Fibroblast of lung (primary cell): Measurements from ENCODE around the gene CASP8. TPM values are rescaled to one million over a fixed set of nuclear protein-coding genes. Genes with fewer than 3 reads are reported as not detected.
A peak's percentile ranks its signal among the peaks of the same experiment; 100 is the strongest.

Experiments
- DNase-seq, 2 donors: peaks; one replicate each; pipeline versions ENCODE4 v3.0.0 to v3.0.0-alpha.2; 2010; ENCODE audit warnings: low read depth in 2 of 2
- H2AFZ ChIP-seq: 2 replicates; pipeline ENCODE4 v1.5.1; 2012; ENCODE audit warnings: low read length, control low read depth, inconsistent platforms
- H3K27ac ChIP-seq: 2 replicates; pipeline ENCODE4 v1.5.1; 2011; ENCODE audit warnings: low read length, control low read depth; ENCODE audit not compliant: insufficient read depth
- H3K27me3 ChIP-seq: 2 replicates; pipeline ENCODE4 v1.5.1; 2011; ENCODE audit warnings: mild to moderate bottlenecking, low read length; ENCODE audit not compliant: control insufficient read depth, insufficient read depth
- H3K36me3 ChIP-seq: 2 replicates; pipeline ENCODE4 v1.5.1; 2011; ENCODE audit warnings: low read length; ENCODE audit not compliant: control insufficient read depth, insufficient read depth
- H3K4me1 ChIP-seq: 2 replicates; pipeline ENCODE4 v1.5.1; 2011; ENCODE audit warnings: low read length; ENCODE audit not compliant: control insufficient read depth, insufficient read depth; ENCODE audit errors: extremely low read depth
- H3K4me2 ChIP-seq: 2 replicates; pipeline ENCODE4 v1.5.1; 2011; ENCODE audit warnings: low read length, control low read depth; ENCODE audit not compliant: insufficient read depth; ENCODE audit errors: extremely low read depth
- H3K4me3 ChIP-seq, 4 experiments: fragments of 200-600 bp in 1 of 4; sonication (generic) in 1 of 4; replicated peaks in 1 of 4; 2 replicates each; pipeline ENCODE4 v1.5.1; 2011 to 2016; ENCODE audit warnings: low read length in 4 of 4, low read depth in 3 of 4, mild to moderate bottlenecking in 3 of 4, control low read depth in 2 of 4, inconsistent platforms in 1 of 4, mixed read lengths in 1 of 4; ENCODE audit not compliant: insufficient read depth in 1 of 4; ENCODE audit errors: control extremely low read depth in 1 of 4
- H3K79me2 ChIP-seq: 2 replicates; pipeline ENCODE4 v1.5.1; 2012; ENCODE audit warnings: mild to moderate bottlenecking, low read length, inconsistent platforms; ENCODE audit not compliant: control insufficient read depth, insufficient read depth
- H3K9ac ChIP-seq: 2 replicates; pipeline ENCODE4 v1.5.1; 2011; ENCODE audit warnings: mild to moderate bottlenecking, low read length, control low read depth; ENCODE audit not compliant: insufficient read depth
- H3K9me3 ChIP-seq: 2 replicates; pipeline ENCODE4 v1.5.1; 2012; ENCODE audit warnings: low read depth, low read length; ENCODE audit not compliant: control insufficient read depth, insufficient read depth
- H4K20me1 ChIP-seq: 2 replicates; pipeline ENCODE4 v1.5.1; 2011; ENCODE audit warnings: low read length; ENCODE audit not compliant: control insufficient read depth, insufficient read depth; ENCODE audit errors: extremely low read depth
- CTCF ChIP-seq, 2 donors: IDR thresholded peaks in 1 of 2; conservative IDR thresholded peaks in 1 of 2; 1 replicate in 1 of 2; 2 replicates in 1 of 2; pipeline ENCODE4 v1.5.1; 2011 to 2012; ENCODE audit warnings: low read length in 2 of 2, control low read depth in 1 of 2, inconsistent platforms in 1 of 2, low read depth in 1 of 2, mild to moderate bottlenecking in 1 of 2
- EZH2 ChIP-seq: IDR thresholded peaks from 2 replicates; pipeline ENCODE4 v1.5.1; 2012; ENCODE audit warnings: low read length, control low read depth, mild to moderate bottlenecking; ENCODE audit errors: missing control alignments
- polyA plus RNA-seq, 2 donors: library from polyadenylated mRNA; depleted of rRNA in 1 of 2; stranded (reverse) in 1 of 2; unstranded in 1 of 2; fragments of >200 nt; gene quantifications; 2 replicates each; pipeline ENCODE4 v1.2.1, GENCODE V29; 2011 to 2012; ENCODE audit warnings: missing spikeins in 1 of 2
- total RNA-seq: library from RNA; depleted of rRNA; stranded (reverse); fragments of >200 nt; gene quantifications from 2 replicates; pipeline ENCODE4 v1.2.1, GENCODE V29; 2014

Gene CASP8
- total and polyA plus RNA-seq, 2 donors (not counting 1 experiment from before 2014, with no cell fraction given): 22.6 to 31.5 TPM

GRCh38 chr2:201264472-201265173 is 4.3 kb downstream of the CASP8 start:
- Histone ChIP-seq H3K9me3 (no peaks in the 10 kb centered on the region), H3K36me3 (no peaks in the 10 kb centered on the region), H4K20me1 (no peaks in the 10 kb centered on the region), H3K4me2 (no peak overlapping the region), H2AFZ (no peak overlapping the region), H3K79me2 (peaks cover 24% of the 10 kb centered on the region), H3K27me3 (no peaks in the 10 kb centered on the region), H3K4me1 (peaks cover 11% of the 10 kb centered on the region), H3K9ac (no peak overlapping the region), H3K27ac (no peak overlapping the region), H3K4me3 (no peak overlapping the region)
- DNase-seq: peak in 1 of 2 donors; percentile 13
- TF ChIP-seq CTCF (conservative IDR thresholded peaks at IDR 0.05 in 1 of 2, IDR thresholded peaks at IDR 0.05 in 1 of 2; ENCODE audit: low read depth in 1 of 2, low read length in 2 of 2): no peak
- no peak for TF ChIP-seq EZH2

- no peak overlapping the region for H3K4me3 ChIP-seq
- DNase-seq: no peak
- H3K4me1 ChIP-seq: peaks cover 1% of the 10 kb centered on the region
- no peak overlapping the region for H3K4me2 ChIP-seq
- H4K20me1 ChIP-seq: no peaks in the 10 kb centered on the region
- no peak overlapping the region for H3K9ac ChIP-seq
- no peak overlapping the region for H3K27ac ChIP-seq
- TF ChIP-seq CTCF (conservative IDR thresholded peaks at IDR 0.05 in 1 of 2, IDR thresholded peaks at IDR 0.05 in 1 of 2; ENCODE audit: low read depth in 1 of 2, low read length in 2 of 2) (no peak), EZH2 (no peak)
- peaks cover 12% of the 10 kb centered on the region for H3K79me2 ChIP-seq
- H3K27me3 ChIP-seq: no peaks in the 10 kb centered on the region
- H3K36me3 ChIP-seq: peaks cover 2% of the 10 kb centered on the region
- no peaks in the 10 kb centered on the region for H3K9me3 ChIP-seq
- no peak overlapping the region for H2AFZ ChIP-seq
Measured at GRCh38 chr2:201266629-201267028, 6.3 kb downstream of the CASP8 start.

- H3K9ac ChIP-seq: no peak overlapping the region
- H4K20me1 ChIP-seq: no peaks in the 10 kb centered on the region
- DNase-seq: no peak
- TF ChIP-seq CTCF (conservative IDR thresholded peaks at IDR 0.05 in 1 of 2, IDR thresholded peaks at IDR 0.05 in 1 of 2; ENCODE audit: low read depth in 1 of 2, low read length in 2 of 2) (no peak), EZH2 (no peak)
- H2AFZ ChIP-seq: no peak overlapping the region
- H3K4me3 ChIP-seq: no peak overlapping the region
- no peaks in the 10 kb centered on the region for H3K27me3 ChIP-seq
- H3K4me2 ChIP-seq: no peak overlapping the region
- peaks cover 2% of the 10 kb centered on the region for H3K36me3 ChIP-seq
- H3K4me1 ChIP-seq: no peaks in the 10 kb centered on the region
- peaks cover 12% of the 10 kb centered on the region for H3K79me2 ChIP-seq
- no peaks in the 10 kb centered on the region for H3K9me3 ChIP-seq
- no peak overlapping the region for H3K27ac ChIP-seq
Measured at GRCh38 chr2:201267278-201268030, 7.1 kb downstream of the CASP8 start.
